ENCODE data around the gene CSH2. TPM values are rescaled to one million over a fixed set of nuclear protein-coding genes. Genes with fewer than 3 reads are reported as not detected.

CSH2 gene
- total RNA-seq, 2 experiments from 2014 or later: not detected

- H3K4me1 Mint-ChIP-seq: peaks cover 58% of the 10 kb centered on the region
- ChIA-PET POLR2A (no interaction called here), CTCF (interaction anchor here (0.5 to 8.7 kb wide), 10 partner anchors 10 to 408 kb away, joined by 3 to 47 read pairs (median 4); partner anchors contain the start of genes CCDC47, DDX42 and SMARCD2)
- no peaks in the 10 kb centered on the region for H3K27me3 Mint-ChIP-seq
- peaks cover 66% of the 10 kb centered on the region for H3K36me3 Mint-ChIP-seq (ENCODE audit: low read depth)
- no peak overlapping the region for H3K4me3 Mint-ChIP-seq
- DNase-seq: no peak
- no peaks in the 10 kb centered on the region for H3K9me3 Mint-ChIP-seq
- H3K27ac Mint-ChIP-seq: no peak overlapping the region
Observed at GRCh38 chr17:63833741-63834373, 39.6 kb downstream of the CSH2 start.

GRCh38 chr17:63833026-63833740, 40.3 kb downstream of the CSH2 start:
- H3K4me3 Mint-ChIP-seq: no peak overlapping the region
- H3K4me1 Mint-ChIP-seq: peaks cover 61% of the 10 kb centered on the region
- DNase-seq: no peak
- no peaks in the 10 kb centered on the region for H3K9me3 Mint-ChIP-seq
- peaks cover 69% of the 10 kb centered on the region for H3K36me3 Mint-ChIP-seq (ENCODE audit: low read depth)
- POLR2A ChIA-PET: no interaction called here
- peak overlapping the region; percentile 50 for H3K27ac Mint-ChIP-seq
- CTCF ChIA-PET: interaction anchor here (0.5 to 8.7 kb wide), 6 partner anchors 8 to 191 kb away, joined by 3 to 47 read pairs (median 6); partner anchors contain the start of gene SMARCD2
- H3K27me3 Mint-ChIP-seq: no peaks in the 10 kb centered on the region

GRCh38 chr17:63832455-63832854, 41.0 kb downstream of the CSH2 start:
- H3K27ac Mint-ChIP-seq: peak overlapping the region; percentile 77
- H3K4me1 Mint-ChIP-seq: peaks cover 60% of the 10 kb centered on the region
- ChIA-PET POLR2A (no interaction called here), CTCF (interaction anchor here (0.5 to 2.0 kb wide), 3 partner anchors 9 to 22 kb away, joined by 3 to 9 read pairs (median 3); no protein-coding TSS in a partner anchor)
- H3K4me3 Mint-ChIP-seq: no peak overlapping the region
- peaks cover 70% of the 10 kb centered on the region for H3K36me3 Mint-ChIP-seq (ENCODE audit: low read depth)
- no peaks in the 10 kb centered on the region for H3K27me3 Mint-ChIP-seq
- H3K9me3 Mint-ChIP-seq: no peaks in the 10 kb centered on the region
- no peak for DNase-seq

GRCh38 chr17:63832014-63832413, 41.5 kb downstream of the CSH2 start:
- peak overlapping the region; percentile 77 for H3K27ac Mint-ChIP-seq
- H3K4me3 Mint-ChIP-seq: no peak overlapping the region
- CTCF ChIA-PET: interaction anchor here (1.6 to 2.3 kb wide), 3 partner anchors 9 to 17 kb away, joined by 3 to 9 read pairs (median 8); no protein-coding TSS in a partner anchor
- DNase-seq: no peak
- H3K36me3 Mint-ChIP-seq (ENCODE audit: low read depth): peaks cover 69% of the 10 kb centered on the region
- POLR2A ChIA-PET: no interaction called here
- peaks cover 58% of the 10 kb centered on the region for H3K4me1 Mint-ChIP-seq
- H3K27me3 Mint-ChIP-seq: no peaks in the 10 kb centered on the region
- H3K9me3 Mint-ChIP-seq: no peaks in the 10 kb centered on the region

GRCh38 chr17:63831505-63831904, 42.0 kb downstream of the CSH2 start:
- no peak for DNase-seq
- CTCF ChIA-PET: interaction anchor here (1.6 to 2.3 kb wide), 3 partner anchors 10 to 17 kb away, joined by 3 to 9 read pairs (median 8); no protein-coding TSS in a partner anchor
- no peaks in the 10 kb centered on the region for H3K27me3 Mint-ChIP-seq
- H3K9me3 Mint-ChIP-seq: no peaks in the 10 kb centered on the region
- H3K27ac Mint-ChIP-seq: peak overlapping the region; percentile 77
- peaks cover 58% of the 10 kb centered on the region for H3K4me1 Mint-ChIP-seq
- H3K4me3 Mint-ChIP-seq: no peak overlapping the region
- peaks cover 67% of the 10 kb centered on the region for H3K36me3 Mint-ChIP-seq (ENCODE audit: low read depth)
- POLR2A ChIA-PET: no interaction called here

- Mint-ChIP-seq H3K4me1 (peaks cover 63% of the 10 kb centered on the region), H3K27ac (peak overlapping the region; percentile 77), H3K36me3 (ENCODE audit: low read depth) (peaks cover 69% of the 10 kb centered on the region), H3K4me3 (no peak overlapping the region), H3K27me3 (no peaks in the 10 kb centered on the region), H3K9me3 (no peaks in the 10 kb centered on the region)
- CTCF ChIA-PET: interaction anchor here (2.0 to 2.3 kb wide), 2 partner anchors 10 to 18 kb away, joined by 8 to 9 read pairs; no protein-coding TSS in a partner anchor
- DNase-seq: no peak
- POLR2A ChIA-PET: no interaction called here
Observed at GRCh38 chr17:63830904-63831491, 42.5 kb downstream of the CSH2 start.

- Mint-ChIP-seq H3K4me1 (peaks cover 68% of the 10 kb centered on the region), H3K27me3 (no peaks in the 10 kb centered on the region), H3K36me3 (ENCODE audit: low read depth) (peaks cover 69% of the 10 kb centered on the region), H3K4me3 (no peak overlapping the region), H3K27ac (no peak overlapping the region), H3K9me3 (no peaks in the 10 kb centered on the region)
- no peak for DNase-seq
- CTCF ChIA-PET: interaction anchor here (0.6 to 2.3 kb wide), 3 partner anchors 12 to 274 kb away, joined by 3 to 8 read pairs (median 3); partner anchors contain the start of gene SMARCD2
- POLR2A ChIA-PET: no interaction called here
Observed at GRCh38 chr17:63830278-63830677, 43.2 kb downstream of the CSH2 start.

- Mint-ChIP-seq H3K4me1 (peaks cover 72% of the 10 kb centered on the region), H3K9me3 (no peaks in the 10 kb centered on the region), H3K27me3 (no peaks in the 10 kb centered on the region), H3K4me3 (peak overlapping the region; percentile 95), H3K36me3 (ENCODE audit: low read depth) (peaks cover 70% of the 10 kb centered on the region), H3K27ac (no peak overlapping the region)
- DNase-seq: no peak
- POLR2A ChIA-PET: interaction anchor here (0.8 kb wide), 1 partner anchor 10 kb away, joined by 3 read pairs; no protein-coding TSS in a partner anchor
- CTCF ChIA-PET: interaction anchor here (1.2 to 2.0 kb wide), 5 partner anchors 9 to 55 kb away, joined by 3 to 8 read pairs (median 6); partner anchors contain the start of gene CCDC47
Observed at GRCh38 chr17:63828936-63829335, 44.5 kb downstream of the CSH2 start.

- ChIA-PET POLR2A (no interaction called here), CTCF (interaction anchor here (0.6 to 2.0 kb wide), 8 partner anchors 9 to 130 kb away, joined by 3 to 8 read pairs (median 3); partner anchors contain the start of gene CCDC47)
- Mint-ChIP-seq H3K27ac (peak overlapping the region; percentile 98), H3K4me1 (peaks cover 76% of the 10 kb centered on the region), H3K9me3 (no peaks in the 10 kb centered on the region), H3K4me3 (peak overlapping the region; percentile 95), H3K27me3 (no peaks in the 10 kb centered on the region), H3K36me3 (ENCODE audit: low read depth) (peaks cover 70% of the 10 kb centered on the region)
- no peak for DNase-seq
Observed at GRCh38 chr17:63827801-63828221, 45.7 kb downstream of the CSH2 start.

- DNase-seq: peak; percentile 97
- peak within 1 kb of the TSS; percentile 98 for H3K27ac Mint-ChIP-seq
- ChIA-PET CTCF (interaction anchor here (0.6 to 2.5 kb wide), 8 partner anchors 11 to 278 kb away, joined by 3 to 7 read pairs (median 3); partner anchors contain the start of gene CCDC47), POLR2A (interaction anchor here (0.8 to 1.4 kb wide), 3 partner anchors 12 to 23 kb away, joined by 3 to 4 read pairs (median 4); no protein-coding TSS in a partner anchor)
- peak within 1 kb of the TSS; percentile 95 for H3K4me3 Mint-ChIP-seq
- peaks cover 72% of the 10 kb centered on the region for H3K4me1 Mint-ChIP-seq
- H3K27me3 Mint-ChIP-seq: no peaks in the 10 kb centered on the region
- H3K9me3 Mint-ChIP-seq: no peaks in the 10 kb centered on the region
- peaks cover 73% of the 10 kb centered on the region for H3K36me3 Mint-ChIP-seq (ENCODE audit: low read depth)
Observed at GRCh38 chr17:63827002-63827800, 46.3 kb downstream of the CSH2 start, which contains the start of the genes FTSJ3 and PSMC5. FTSJ3 (minus strand) TSS chr17:63827663; CDS start chr17:63826902, 761 bp downstream. PSMC5 (plus strand) TSS chr17:63827431; CDS start chr17:63827491, 60 bp downstream.

- Mint-ChIP-seq H3K36me3 (ENCODE audit: low read depth) (peaks cover 73% of the 10 kb centered on the region), H3K27ac (peak overlapping the region; percentile 98), H3K4me3 (peak overlapping the region; percentile 95), H3K4me1 (peaks cover 70% of the 10 kb centered on the region), H3K27me3 (no peaks in the 10 kb centered on the region), H3K9me3 (no peaks in the 10 kb centered on the region)
- POLR2A ChIA-PET: interaction anchor here (0.6 to 1.4 kb wide), 5 partner anchors 12 to 205 kb away, joined by 3 to 4 read pairs (median 4); no protein-coding TSS in a partner anchor
- CTCF ChIA-PET: interaction anchor here (1.0 to 2.5 kb wide), 7 partner anchors 12 to 277 kb away, joined by 3 to 7 read pairs (median 4); partner anchors contain the start of gene SMARCD2
- DNase-seq: no peak
Observed at GRCh38 chr17:63826468-63827001, 46.9 kb downstream of the CSH2 start.

All from activated CD4-positive, alpha-beta T cell treated with anti-CD3 and anti-CD28 coated beads, Interleukin-2, amount 10 ng/mL, durations not matched to agents 7 days and 5 days (primary cell).